GM19240 (cell line): Measurements from ENCODE around the gene ENTREP3.
"Not testable (repeated sequence)": the region's sequence is repeated elsewhere in the genome, so short reads cannot be mapped to it uniquely, and the experiment has no call there.

Source experiments
- DNase-seq: peaks from one replicate; pipeline ENCODE4 v3.0.0; 2011; ENCODE audit warnings: low spot score; ENCODE audit not compliant: insufficient read length

The ENTREP3 gene

DNA sequence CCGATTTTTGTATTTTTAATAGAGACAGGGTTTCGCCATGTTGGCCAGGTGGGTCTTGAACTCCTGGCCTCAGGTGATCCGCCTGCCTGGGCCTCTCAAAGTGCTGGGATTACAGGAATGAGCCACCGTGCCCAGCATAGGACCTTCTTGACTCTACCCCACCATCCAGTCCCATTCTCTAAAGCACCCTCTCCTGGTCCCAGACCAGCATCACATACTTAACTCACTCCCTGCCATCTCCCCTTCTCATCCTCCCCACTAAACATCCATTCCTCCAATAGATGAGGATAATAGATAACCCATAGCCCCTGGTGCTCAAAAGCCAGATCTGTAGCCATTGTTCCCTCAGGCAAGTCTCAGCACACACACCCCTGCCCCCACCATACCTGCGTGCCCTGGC is 2.1 kb downstream of the ENTREP3 start:
- DNase-seq, result no peak

DNA sequence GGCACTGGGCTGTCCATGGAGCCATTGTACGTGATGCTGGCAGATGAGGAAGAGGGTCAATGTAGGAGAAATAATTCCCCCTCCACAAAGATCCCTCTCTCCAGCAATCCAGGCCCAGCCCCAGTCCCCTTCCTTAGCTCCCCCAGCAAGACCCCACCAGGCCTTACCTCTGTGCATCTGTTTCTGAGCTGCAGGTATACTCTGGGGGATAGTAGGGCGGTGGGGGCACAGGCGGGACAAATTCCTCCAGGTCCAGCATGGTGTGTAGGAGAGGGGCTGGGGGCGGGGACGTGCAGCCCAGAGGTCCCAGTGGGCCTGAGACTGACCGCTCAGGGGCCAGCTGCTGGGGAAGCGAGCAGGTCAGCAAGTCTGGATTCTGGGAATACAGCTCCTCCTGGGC is 3.7 kb downstream of the ENTREP3 start:
- DNase-seq, result no peak

DNA sequence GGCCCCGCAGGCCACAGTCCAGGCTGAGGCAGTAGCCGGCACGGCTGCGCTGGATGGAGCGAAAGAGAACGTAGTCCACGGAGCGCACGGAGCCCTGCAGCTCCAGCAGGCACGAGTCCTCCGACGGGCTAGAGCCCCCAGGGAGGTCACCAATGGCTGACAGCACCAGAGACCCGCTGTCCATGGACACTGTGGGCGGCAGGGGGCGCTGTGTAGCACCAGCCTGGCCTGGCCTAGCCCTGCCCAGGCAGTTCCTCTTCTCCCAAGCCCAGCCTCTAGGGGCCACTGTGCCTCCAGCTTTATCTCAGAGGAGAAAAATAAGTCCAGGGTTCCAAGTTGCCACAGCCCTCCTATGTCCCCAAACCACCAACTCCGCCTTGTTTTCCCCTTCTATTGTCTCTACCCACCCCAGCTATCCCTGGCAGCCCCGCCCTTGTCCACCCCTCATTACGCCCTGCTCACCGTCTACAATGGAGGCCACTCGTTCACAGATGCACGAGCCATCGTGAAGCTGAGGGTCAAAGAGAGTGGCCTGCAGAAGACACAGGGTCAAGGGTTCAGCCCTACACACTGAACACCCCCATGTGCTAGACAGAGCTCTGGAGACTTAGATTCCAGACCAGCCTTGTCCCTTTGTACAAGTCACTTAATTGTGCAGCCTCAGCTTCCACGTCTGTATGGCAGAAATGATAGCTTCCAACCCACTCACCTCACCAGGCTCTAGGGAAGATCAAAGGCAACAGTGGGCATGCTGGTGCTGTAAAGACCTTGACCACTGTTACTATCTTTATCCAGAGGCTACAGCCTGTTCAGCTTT is 4.4 kb downstream of the ENTREP3 start:
- DNase-seq, result peak; percentile 98

DNA sequence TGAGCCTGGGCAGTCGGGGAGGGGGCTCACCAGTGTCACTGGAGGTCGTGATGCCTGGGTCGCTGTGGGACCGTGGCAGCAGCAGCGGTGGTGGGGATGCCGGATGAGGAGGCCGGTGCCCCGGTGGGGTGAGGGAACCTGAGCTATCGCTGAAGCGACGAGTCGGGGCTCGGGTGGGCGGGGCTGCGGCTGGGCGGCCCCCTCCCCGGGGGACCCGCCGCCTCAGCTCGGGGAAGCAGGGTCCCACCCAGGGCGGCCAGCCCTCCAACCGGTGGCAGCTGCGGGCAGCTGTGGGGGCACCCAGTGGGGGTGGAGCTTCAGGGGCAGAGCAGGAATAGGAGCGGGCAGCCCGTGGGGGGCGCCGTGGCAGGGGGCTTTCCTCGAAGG is 5.0 kb downstream of the ENTREP3 start:
- no peak for DNase-seq

DNA sequence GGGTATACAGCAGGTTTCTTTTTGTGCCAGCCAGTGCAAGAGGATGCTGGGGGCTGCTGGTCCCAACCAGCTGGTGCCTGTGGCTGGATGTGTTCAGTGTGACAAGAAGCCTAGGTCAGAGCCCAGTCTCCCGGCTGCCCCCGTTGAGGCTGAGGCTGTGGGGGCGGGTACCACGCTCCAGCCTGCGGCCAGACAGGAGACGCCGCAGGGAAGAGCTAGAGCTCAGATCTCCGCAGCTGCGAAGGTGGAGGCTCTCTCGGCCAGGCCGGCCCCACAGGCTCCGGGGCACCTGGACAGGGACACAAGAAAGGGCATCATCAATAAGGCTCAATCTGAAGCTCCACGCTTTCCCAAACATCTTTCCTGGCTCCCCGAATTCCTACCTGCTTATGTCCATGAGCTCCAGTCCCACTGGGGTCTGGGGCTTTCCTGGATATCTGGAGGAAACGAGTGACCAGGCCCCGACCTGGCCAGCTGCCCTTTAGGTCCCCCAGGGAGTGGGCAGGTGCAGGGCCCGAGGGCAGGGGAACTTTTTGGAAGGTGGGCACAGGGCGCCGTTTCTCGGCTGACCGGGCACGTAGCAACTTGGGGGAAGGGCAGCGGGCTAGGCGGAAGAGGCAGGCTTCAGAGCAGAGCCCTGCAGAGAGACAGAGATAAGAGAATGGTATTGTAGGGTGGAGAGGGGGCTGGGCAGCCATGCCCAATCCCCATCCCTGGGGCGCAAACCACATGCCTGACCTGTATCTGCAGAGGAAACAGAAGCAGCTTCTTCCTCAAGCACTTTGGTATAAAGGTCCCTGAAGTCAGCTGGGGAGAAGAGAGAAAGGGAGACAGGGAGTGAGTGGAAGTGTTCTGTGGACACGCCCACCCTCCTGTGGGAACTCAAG is 7.4 kb downstream of the ENTREP3 start:
- no peak for DNase-seq

DNA sequence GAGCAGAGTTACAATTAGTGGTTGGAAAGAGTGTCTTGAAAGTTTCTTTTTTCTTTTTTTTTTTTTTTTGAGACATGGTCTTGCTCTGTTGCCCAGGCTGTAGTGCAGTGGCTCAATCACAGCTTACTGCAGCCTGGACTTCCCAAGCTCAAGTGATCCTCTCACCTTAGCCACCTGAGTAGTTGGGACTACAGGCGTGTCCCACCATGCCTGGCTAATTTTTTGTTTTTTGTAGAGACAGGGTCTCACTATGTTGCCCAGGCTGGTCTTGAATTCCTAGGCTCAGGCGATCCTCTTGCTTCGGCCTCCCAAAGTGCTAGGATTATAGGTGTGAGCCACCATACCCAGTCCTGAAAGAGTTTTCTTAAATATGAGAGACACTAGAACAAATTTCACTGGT is 8.5 kb downstream of the ENTREP3 start:
- not testable (repeated sequence) for DNase-seq

DNA sequence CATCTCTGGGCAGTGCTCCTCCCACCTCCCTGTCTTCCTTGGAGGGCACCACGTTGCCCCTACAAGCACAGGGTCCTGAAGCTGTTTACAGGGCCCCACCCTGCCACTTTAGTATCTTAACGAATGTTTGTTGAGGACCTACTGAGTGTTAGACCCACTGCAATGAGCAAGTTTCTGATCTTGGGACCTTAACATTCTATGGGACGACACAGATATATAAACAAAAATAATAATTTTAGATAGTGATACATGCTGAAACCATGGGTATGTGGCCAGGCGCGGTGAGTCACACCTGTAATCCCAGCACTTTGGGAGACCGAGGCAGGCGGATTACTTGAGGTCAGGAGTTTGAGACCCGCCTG is 10.1 kb downstream of the ENTREP3 start:
- no peak for DNase-seq

DNA sequence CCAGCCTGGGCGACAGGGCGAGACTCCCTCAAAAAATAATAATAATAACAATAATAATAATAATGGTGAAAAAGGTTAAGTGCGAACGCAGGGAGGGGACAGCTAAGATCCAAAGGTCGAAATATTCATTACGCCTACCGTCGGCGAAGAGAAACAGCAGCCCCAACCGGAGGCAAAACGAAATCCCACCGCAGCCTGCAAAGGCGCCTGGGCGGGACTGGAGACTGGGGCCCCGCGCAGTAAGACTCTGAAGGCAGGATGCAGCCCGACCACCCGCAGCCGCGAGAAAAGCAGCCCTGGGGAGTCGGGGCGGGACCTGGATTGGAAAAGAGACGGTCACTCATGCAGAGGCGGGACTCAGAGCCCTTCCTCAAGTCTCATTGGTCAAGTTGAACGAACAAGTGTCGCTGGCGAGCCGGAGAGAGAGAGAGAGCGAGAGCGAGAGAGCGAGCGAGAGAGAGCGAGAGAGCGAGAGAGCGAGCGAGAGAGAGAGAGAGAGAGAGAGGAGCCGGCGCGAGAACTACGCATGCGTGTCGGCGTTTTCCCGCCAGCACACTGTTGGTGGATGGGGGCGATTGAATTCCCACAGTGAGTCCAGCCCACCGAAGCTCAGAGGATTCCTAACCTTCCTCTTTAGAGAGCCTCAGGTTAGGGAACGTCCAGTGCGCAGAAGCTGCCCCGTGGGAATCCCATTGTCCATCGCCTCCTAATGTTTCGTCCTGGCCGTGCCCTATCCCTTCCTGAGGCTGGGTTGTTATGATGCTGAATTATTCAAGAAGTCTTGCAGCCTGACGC is 10.7 kb downstream of the ENTREP3 start:
- peak; percentile 91 for DNase-seq

DNA sequence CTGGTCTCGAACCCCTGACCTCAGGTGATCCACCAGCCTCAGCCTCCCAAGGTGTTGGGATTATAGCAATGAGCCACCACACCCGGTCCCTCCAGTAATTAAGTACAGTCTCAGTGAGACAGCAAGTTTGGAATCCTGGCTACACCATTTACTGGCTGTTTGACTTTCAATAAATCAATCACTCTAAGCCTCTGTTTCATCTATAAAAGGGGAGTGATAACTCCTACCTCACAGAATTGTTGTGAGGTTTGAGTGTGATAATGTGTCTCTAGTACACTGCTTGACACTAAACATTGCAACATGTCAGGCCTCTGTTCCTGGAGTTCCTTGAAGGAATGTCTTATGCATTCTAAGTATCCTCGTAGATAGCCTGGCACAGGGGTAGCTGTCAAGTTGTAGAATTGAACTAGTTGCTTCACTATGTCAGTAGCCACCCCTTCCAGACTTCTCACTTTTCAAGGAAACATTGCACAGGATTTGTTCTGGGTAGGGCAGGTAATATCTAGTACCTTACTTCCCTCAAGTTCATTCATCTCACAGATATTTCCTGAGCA is 12.4 kb downstream of the ENTREP3 start:
- no peak for DNase-seq

DNA sequence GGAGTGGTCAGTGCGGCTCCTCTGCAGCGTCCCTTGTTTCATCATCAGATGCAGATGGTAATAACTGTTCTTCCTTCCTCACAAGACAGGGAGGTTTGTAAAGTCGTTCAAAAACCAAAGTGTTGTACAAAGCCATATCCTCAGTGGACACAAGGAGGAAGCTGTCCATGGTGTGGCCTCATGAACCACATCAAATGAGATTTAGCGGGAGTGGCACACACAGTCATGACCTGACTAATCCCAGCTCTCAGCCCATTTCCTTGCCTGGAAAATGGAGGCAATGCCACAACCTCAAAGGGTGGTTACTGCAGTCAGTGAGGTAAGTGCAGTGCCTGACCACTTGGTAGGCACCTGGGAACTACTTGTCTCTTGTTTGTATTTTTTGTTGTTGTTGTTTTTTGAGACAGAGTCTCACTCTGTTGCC is 13.4 kb downstream of the ENTREP3 start:
- DNase-seq, result no peak

DNA sequence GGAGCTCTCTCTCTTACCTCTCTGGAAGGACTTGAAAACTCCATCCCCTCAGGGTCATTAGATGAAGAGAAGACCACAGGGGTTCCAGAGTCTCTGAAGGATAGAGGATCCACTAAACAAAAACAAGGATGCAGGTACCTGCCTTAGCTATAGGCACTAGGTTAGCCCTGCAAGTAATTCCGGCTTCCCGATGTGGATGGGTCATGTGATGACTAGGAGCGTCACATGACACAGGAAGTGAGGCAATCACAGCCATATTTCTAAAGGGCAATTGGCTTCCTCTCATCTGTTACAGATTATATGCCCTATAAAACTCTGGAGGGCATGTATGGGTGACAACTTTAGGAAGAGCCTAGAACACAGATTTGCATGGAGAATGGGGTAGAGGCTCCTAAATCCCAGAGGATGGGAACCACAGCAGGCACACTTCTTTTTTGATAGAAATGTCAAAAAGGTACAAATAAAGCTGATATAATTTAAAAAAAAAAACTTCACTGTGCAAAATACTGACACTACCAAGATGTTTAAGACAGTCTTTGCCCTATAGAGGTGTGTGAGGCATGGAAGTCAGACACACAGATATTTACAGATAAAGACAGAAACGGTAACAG is 14.1 kb downstream of the ENTREP3 start:
- no peak for DNase-seq

DNA sequence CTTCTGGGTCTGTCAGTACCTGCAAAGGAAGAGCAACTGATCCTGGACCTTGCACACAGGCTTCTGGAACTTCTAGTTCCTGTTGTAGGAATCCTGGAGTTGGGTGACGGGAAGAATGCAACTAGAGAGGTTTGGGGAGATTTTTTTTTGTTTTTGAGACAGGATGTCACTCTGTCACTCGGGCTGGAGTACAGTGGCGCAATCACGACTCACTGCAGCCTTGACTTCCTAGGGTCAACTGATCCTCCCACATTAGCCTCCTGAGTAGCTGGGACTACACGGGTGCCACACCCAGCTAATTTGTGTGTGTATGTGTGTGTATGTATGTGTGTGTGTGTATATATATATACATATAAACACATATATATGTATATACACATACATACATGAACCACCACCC is 18.8 kb downstream of the ENTREP3 start:
- no peak for DNase-seq

DNA sequence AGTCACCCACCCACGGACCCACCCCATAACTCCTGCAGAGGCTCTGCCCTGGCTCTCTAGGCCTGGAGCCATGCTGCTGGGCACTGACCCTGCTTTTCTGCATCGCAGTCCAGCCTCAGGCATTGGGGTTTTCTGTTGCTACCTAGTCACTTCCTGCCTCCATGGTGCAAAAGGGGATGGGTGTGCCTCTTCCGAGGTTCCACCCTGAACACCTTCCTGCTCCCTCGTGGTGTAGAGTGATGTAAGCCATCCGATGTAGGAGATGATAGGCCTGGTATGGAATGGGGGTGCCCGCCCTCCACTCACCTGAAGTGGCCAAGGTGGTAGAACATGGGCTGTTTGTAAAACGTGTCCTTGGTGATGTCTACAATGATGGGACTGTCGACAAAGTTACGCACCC is 19.9 kb downstream of the ENTREP3 start:
- DNase-seq, result not testable (repeated sequence)

DNA sequence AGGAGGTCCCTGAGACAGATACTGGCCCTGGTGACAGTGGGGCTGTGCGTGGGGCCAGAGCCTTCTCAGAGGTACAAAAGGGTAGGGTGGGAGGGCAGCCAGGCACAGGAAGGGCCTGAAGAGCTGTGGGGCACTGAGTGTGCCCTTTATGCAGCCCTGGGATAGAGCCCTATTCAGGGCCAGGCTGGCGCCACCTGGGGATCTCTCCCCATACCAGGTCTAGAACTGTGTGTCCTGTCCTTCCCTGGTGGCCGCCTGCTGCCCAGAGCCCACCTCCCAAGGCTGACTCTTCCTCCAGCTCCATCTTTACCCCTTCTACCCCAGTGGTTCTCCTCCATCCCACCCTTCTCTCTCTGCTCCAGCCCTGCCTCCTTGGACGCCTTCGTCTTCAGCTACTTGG is 21.8 kb downstream of the ENTREP3 start:
- not testable (repeated sequence) for DNase-seq

DNA sequence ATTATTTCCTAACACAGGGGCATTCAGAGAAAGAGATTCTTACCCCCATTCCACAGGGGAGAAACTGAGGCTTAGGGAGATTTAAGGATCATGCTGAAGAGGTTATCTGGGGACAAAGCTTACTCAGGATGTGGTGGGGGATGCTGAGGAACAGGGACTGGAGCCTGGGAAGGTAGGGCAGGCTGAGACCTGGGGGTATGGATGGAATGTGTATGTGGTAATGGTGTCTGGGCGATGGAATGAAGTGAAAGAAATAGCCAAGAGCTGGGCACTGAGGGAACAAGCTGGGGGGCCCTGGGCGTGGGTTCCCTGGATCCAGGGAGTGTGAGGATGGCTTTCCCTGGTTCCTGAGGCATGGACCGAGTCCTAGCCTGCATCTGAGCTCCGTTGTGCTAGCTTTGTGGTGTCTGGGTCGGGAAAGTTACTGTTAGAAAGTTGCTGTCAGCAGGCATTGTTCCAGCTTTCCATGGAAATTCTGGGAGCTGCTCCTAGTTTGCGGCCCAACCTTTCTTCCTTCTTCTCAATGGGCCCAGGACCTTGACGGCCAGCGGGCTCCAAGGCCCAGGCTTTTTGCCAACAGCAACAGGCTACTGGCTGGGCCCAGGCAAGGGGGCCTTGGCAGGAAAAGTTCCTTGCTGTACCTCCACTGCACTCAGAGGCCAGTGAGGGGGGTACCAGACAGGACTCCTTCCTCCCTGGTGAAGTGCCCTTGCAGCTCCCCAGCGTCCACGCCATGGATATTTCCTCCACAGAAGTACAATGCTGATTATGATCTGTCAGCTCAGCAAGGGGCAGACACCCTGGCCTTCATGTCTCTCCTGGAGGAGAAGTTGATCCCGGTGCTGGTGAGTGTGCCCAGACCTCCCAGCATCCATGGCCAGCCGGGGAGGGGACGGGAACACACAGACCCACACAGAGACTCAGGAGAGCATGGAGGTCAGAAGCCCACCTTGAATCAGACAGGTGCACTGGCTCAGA is 23.0 kb downstream of the ENTREP3 start:
- not testable (repeated sequence) for DNase-seq

DNA sequence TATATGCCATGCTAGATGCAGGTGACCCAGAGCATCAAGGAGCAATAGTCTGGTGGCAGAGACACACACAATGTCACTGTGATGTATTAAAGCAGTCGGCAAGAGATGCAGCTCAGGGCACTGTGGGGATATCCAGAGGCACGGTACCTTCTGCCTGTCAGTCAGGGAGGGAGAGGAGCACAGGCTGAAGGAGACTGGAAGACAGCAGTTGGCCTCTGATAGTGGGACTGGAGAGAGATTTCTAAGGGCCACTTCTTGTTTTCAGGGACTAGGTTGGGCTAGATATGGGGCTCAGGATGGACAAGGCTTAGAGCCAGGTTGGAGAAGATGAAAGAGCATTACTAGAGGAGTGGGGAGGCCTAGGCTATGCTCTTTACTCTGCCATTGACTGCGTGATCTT is 24.0 kb downstream of the ENTREP3 start:
- not testable (repeated sequence) for DNase-seq

DNA sequence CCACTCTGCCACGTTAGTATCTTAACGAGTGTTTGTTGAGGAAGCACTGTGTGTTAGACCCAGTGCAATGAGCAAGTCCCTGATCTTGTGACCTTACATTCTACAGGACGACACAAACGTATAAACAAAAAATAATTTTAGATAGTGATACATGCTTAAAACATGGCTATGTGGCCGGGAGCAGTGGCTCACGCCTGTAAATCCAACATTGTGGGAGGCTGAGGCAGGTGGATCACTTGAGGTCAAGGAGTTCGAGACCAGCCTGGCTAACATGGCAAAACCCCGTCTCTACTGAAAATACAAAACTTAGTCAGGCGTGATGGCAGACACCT is 27.2 kb downstream of the ENTREP3 start:
- no peak for DNase-seq

DNA sequence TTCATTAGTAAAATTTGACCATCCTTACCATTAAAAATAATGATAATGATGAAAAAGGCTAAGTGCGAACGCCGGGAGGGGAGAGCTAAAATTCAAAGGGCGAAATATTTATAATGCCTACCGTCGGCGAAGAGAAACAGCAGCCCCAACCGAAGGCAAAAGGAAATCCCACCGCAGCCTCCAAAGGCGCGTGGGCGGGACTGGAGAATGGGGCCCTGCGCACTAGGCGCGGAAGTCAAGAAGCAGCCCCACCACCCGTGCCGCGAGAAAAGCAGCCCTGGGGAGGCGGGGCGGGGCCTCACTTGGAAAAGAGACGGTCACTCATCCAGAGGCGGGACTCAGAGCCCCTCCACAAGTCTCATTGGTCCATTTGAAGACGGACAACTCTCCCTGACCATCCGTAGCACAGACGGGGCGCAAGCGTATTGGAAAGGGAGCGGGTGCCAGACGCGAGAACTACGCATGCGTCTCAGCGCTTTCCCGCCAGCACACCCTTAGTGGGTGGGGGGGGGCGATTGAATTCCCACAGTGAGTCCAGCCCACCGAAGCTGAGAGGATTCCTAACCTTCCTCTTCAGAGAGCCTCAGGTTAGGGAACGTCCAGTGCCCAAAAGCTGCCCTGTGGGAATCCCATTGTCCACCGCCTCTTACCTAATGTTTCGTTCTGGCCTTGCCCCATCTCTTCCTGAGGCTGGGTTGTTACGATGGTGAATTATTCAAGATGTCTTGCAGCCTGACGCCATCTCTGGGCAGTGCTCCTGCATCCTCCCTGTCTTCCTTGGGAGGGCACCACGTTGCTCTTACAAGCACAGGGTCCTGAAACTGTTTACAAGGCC is 27.8 kb downstream of the ENTREP3 start:
- peak; percentile 100 for DNase-seq

DNA sequence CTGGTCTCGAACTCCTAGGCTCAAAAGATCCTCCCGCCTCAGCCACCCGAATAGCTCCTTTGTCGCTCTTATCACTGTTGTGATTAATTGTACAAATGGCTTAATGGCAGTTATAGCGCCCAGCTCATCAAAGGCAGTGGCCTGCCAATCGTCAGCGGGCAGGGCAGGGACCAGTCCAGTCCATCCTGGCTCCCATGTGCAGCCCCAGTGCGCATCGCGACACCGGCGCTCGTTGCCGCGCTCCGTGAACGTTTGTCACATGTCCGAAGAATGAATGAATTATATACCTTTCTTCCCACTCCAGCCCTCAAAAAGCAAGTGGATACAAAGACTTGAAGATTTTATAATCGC is 28.4 kb downstream of the ENTREP3 start:
- no peak for DNase-seq
